BE2C (cell line): ENCODE measurements around the gene MYH6.

Experiments used
- DNase-seq: peaks from one replicate; pipeline ENCODE4 v3.0.0-alpha.2; 2020
- H3K27me3 ChIP-seq: fragments of 250-450 bp; sonication (Bioruptor Pico); 2 replicates; pipeline ENCODE4 v1.5.1; 2020; ENCODE audit warnings: mild to moderate bottlenecking
- H3K36me3 ChIP-seq: fragments of 250-450 bp; sonication (Bioruptor Pico); 2 replicates; pipeline ENCODE4 v1.5.1; 2020; ENCODE audit warnings: mild to moderate bottlenecking
- H3K4me1 ChIP-seq: fragments of 250-450 bp; sonication (Bioruptor Pico); 2 replicates; pipeline ENCODE4 v1.5.1; 2020
- H3K4me3 ChIP-seq: 2 replicates; pipeline ENCODE4 v1.5.1; 2011; ENCODE audit warnings: low read depth, low read length
- H3K9me3 ChIP-seq: fragments of 250-450 bp; sonication (Bioruptor Pico); 2 replicates; pipeline ENCODE4 v1.5.1; 2020
- CTCF ChIP-seq: IDR thresholded peaks from 2 replicates; pipeline ENCODE4 v1.5.1; 2012; ENCODE audit warnings: mild to moderate bottlenecking, low read depth, low read length

Gene MYH6

GRCh38 chr14:23442721-23443356 is 34.8 kb upstream of the MYH6 start:
- no peak for DNase-seq
- no peak overlapping the region for H3K4me3 ChIP-seq
- H3K4me1 ChIP-seq = no peaks in the 10 kb centered on the region
- no peaks in the 10 kb centered on the region for H3K9me3 ChIP-seq
- no peaks in the 10 kb centered on the region for H3K27me3 ChIP-seq
- TF ChIP-seq CTCF = no peak
- no peaks in the 10 kb centered on the region for H3K36me3 ChIP-seq

- Histone ChIP-seq H3K36me3 (no peaks in the 10 kb centered on the region), H3K4me1 (no peaks in the 10 kb centered on the region), H3K4me3 (no peak overlapping the region), H3K9me3 (no peaks in the 10 kb centered on the region), H3K27me3 (no peaks in the 10 kb centered on the region)
- no peak for TF ChIP-seq CTCF
- no peak for DNase-seq
Measured at GRCh38 chr14:23441076-23441475, 33.0 kb upstream of the MYH6 start.

GRCh38 chr14:23439107-23439835 is 31.2 kb upstream of the MYH6 start:
- no peak overlapping the region for H3K4me3 ChIP-seq
- H3K27me3 ChIP-seq = no peaks in the 10 kb centered on the region; the same call in 1 of the 2 replicates
- H3K4me1 ChIP-seq = no peaks in the 10 kb centered on the region
- H3K9me3 ChIP-seq = no peaks in the 10 kb centered on the region
- DNase-seq = no peak
- no peak for TF ChIP-seq CTCF
- H3K36me3 ChIP-seq = no peaks in the 10 kb centered on the region

- no peak for TF ChIP-seq CTCF
- Histone ChIP-seq H3K4me3 (no peak overlapping the region), H3K36me3 (no peaks in the 10 kb centered on the region), H3K9me3 (no peaks in the 10 kb centered on the region), H3K27me3 (no peaks in the 10 kb centered on the region; the same call in 1 of the 2 replicates), H3K4me1 (no peaks in the 10 kb centered on the region)
- DNase-seq = no peak
Measured at GRCh38 chr14:23438101-23438971, 30.3 kb upstream of the MYH6 start.

- Histone ChIP-seq H3K4me3 (no peak overlapping the region), H3K4me1 (no peaks in the 10 kb centered on the region), H3K9me3 (no peaks in the 10 kb centered on the region), H3K36me3 (no peaks in the 10 kb centered on the region), H3K27me3 (no peaks in the 10 kb centered on the region; the same call in 1 of the 2 replicates)
- no peak for DNase-seq
- no peak for TF ChIP-seq CTCF
Measured at GRCh38 chr14:23437133-23438100, 29.3 kb upstream of the MYH6 start.
